HepG2 (cell line): ENCODE results near the gene NDUFS2. TPM values are rescaled to one million over a fixed set of nuclear protein-coding genes. Genes with fewer than 3 reads are reported as not detected.

ENCODE experiments used
- AGO1 ChIP-seq: fragments of 200-400 bp; formaldehyde crosslinking; IDR thresholded peaks from 2 replicates; pipeline ENCODE4 v1.6.1; 2017; ENCODE audit warnings: mild to moderate bottlenecking, low read depth, low read length, moderate library complexity; ENCODE audit not compliant: poor library complexity, severe bottlenecking
- CENPT ChIP-seq: sonication (generic); formaldehyde crosslinking; IDR thresholded peaks from 2 replicates; pipeline ENCODE4 v1.8.0; 2022; ENCODE audit warnings: low read depth, mild to moderate bottlenecking, moderate library complexity, missing genetic modification reagents
- GPN1 ChIP-seq: sonication (generic); formaldehyde crosslinking; IDR thresholded peaks from 2 replicates; pipeline ENCODE4 v1.5.1; 2020; ENCODE audit warnings: missing genetic modification reagents, borderline replicate concordance
- KIAA2018 ChIP-seq: sonication (generic); formaldehyde crosslinking; IDR thresholded peaks from 2 replicates; pipeline ENCODE4 v1.5.0; 2020; ENCODE audit warnings: mild to moderate bottlenecking, missing genetic modification reagents, borderline replicate concordance
- MXD4 ChIP-seq: IDR thresholded peaks from 2 replicates; pipeline ENCODE4 v1.6.1; 2016; ENCODE audit warnings: mild to moderate bottlenecking, missing biosample characterization, missing genetic modification reagents
- ZFP62 ChIP-seq: sonication (generic); formaldehyde crosslinking; IDR thresholded peaks from 2 replicates; pipeline ENCODE4 v1.4.0; 2020; ENCODE audit warnings: missing genetic modification reagents
- ZNF564 ChIP-seq: sonication (generic); formaldehyde crosslinking; IDR thresholded peaks from 2 replicates; pipeline ENCODE4 v1.8.1; 2023; ENCODE audit warnings: mild to moderate bottlenecking, missing genetic modification reagents
- ZNF569 ChIP-seq: sonication (generic); formaldehyde crosslinking; IDR thresholded peaks from 2 replicates; pipeline ENCODE4 v1.5.0; 2020; ENCODE audit warnings: mild to moderate bottlenecking, missing genetic modification reagents, moderate library complexity, borderline replicate concordance
- polyA plus RNA-seq, 8 experiments: library from polyadenylated mRNA; depleted of rRNA in 3 of 8; stranded (reverse) in 7 of 8; unstranded in 1 of 8; fragments of >200 nt; fragmentation: Illumina TruSeq in 4 of 8; extraction: Trizol in 4 of 8; gene quantifications; 2 replicates each; pipeline versions ENCODE4 v1.2.1 to v1.2.3, GENCODE V29; 2011 to 2016; ENCODE audit warnings: low read depth in 4 of 8, missing spikeins in 1 of 8, mixed read lengths in 1 of 8; ENCODE audit not compliant: insufficient read depth in 1 of 8
- total RNA-seq, 5 experiments: library from RNA; depleted of rRNA; stranded (reverse); fragments of >200 nt; fragmentation: Illumina TruSeq; extraction: Trizol; gene quantifications; 2 replicates each; pipeline ENCODE4 v1.2.3, GENCODE V29; 2016; ENCODE audit warnings: low read depth in 1 of 5
- TF ChIP-seq, protein P1 (sequence below): sonication (generic); formaldehyde crosslinking; IDR thresholded peaks from 2 replicates; pipeline ENCODE4 v1.4.0; 2020; ENCODE audit warnings: mild to moderate bottlenecking, missing genetic modification reagents, borderline replicate concordance
- TF ChIP-seq, protein P2 (sequence below): sonication (generic); formaldehyde crosslinking; IDR thresholded peaks from 2 replicates; pipeline ENCODE4 v1.4.0; 2020; ENCODE audit warnings: missing genetic modification reagents, borderline replicate concordance
- TF ChIP-seq, protein P3 (sequence below): IDR thresholded peaks from 2 replicates; pipeline ENCODE4 v1.6.1; 2016; ENCODE audit warnings: low read depth, missing genetic modification reagents, missing compliant biosample characterization

Gene NDUFS2
- total and polyA plus RNA-seq, 2 of the 13 experiments (the other 11 are each of a cell fraction or from before 2014, with no cell fraction given), result 89.9 to 118 TPM

DNA sequence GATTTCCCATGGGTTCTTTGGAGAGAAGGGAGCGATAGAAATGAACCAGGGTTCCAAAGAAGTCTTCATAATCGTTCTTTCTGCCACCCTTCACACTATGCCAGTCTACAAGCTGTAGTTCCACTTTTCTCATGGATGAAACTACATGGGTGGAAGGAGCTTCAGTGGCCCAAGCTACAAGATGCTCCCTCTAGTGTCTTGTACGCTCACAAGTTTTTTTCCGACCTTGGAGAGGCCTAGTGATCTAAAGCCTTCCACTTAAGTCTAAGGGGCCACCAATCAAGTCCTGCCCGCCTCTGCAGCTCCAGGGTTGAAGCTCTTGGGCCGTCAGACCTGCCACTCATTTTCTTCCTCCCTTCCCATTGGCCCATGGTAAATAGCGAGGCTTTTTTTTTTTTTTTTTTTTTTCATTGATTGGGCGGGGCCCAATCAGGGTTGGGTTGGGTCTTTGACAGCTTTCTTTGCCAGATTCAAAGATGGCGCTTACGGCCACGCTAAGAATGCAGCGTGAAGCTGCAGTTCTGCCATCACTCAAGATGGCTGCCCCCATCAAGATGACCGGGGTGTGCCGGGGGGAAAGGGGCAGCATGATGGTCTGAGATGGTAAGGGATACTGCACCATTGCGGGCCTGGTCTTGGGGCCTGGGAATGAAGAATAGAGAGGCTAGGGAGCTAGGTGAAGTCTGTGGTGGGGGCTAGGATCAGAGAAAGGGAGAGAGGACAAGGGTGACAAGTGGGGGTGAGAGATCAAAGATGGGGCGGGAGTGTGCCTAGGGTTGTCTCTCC lies 23.6 kb downstream of the NDUFS2 start, which contains the start of gene TOMM40L (continued):
- TF ChIP-seq KIAA2018, result no peak
- TF ChIP-seq, protein P1, sequence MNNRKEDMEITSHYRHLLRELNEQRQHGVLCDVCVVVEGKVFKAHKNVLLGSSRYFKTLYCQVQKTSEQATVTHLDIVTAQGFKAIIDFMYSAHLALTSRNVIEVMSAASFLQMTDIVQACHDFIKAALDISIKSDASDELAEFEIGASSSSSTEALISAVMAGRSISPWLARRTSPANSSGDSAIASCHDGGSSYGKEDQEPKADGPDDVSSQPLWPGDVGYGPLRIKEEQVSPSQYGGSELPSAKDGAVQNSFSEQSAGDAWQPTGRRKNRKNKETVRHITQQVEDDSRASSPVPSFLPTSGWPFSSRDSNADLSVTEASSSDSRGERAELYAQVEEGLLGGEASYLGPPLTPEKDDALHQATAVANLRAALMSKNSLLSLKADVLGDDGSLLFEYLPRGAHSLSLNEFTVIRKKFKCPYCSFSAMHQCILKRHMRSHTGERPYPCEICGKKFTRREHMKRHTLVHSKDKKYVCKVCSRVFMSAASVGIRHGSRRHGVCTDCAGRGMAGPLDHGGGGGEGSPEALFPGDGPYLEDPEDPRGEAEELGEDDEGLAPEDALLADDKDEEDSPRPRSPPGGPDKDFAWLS (CRISPR knock-in tag), result no peak
- TF ChIP-seq ZNF564 (CRISPR knock-in tag), result no peak
- no peak for TF ChIP-seq ZFP62 (CRISPR knock-in tag)
- TF ChIP-seq, protein P2, sequence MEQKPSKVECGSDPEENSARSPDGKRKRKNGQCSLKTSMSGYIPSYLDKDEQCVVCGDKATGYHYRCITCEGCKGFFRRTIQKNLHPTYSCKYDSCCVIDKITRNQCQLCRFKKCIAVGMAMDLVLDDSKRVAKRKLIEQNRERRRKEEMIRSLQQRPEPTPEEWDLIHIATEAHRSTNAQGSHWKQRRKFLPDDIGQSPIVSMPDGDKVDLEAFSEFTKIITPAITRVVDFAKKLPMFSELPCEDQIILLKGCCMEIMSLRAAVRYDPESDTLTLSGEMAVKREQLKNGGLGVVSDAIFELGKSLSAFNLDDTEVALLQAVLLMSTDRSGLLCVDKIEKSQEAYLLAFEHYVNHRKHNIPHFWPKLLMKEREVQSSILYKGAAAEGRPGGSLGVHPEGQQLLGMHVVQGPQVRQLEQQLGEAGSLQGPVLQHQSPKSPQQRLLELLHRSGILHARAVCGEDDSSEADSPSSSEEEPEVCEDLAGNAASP, result no peak
- no peak for TF ChIP-seq CENPT (CRISPR knock-in tag)
- no peak for TF ChIP-seq ZNF569 (CRISPR knock-in tag)
- TF ChIP-seq, protein P3, sequence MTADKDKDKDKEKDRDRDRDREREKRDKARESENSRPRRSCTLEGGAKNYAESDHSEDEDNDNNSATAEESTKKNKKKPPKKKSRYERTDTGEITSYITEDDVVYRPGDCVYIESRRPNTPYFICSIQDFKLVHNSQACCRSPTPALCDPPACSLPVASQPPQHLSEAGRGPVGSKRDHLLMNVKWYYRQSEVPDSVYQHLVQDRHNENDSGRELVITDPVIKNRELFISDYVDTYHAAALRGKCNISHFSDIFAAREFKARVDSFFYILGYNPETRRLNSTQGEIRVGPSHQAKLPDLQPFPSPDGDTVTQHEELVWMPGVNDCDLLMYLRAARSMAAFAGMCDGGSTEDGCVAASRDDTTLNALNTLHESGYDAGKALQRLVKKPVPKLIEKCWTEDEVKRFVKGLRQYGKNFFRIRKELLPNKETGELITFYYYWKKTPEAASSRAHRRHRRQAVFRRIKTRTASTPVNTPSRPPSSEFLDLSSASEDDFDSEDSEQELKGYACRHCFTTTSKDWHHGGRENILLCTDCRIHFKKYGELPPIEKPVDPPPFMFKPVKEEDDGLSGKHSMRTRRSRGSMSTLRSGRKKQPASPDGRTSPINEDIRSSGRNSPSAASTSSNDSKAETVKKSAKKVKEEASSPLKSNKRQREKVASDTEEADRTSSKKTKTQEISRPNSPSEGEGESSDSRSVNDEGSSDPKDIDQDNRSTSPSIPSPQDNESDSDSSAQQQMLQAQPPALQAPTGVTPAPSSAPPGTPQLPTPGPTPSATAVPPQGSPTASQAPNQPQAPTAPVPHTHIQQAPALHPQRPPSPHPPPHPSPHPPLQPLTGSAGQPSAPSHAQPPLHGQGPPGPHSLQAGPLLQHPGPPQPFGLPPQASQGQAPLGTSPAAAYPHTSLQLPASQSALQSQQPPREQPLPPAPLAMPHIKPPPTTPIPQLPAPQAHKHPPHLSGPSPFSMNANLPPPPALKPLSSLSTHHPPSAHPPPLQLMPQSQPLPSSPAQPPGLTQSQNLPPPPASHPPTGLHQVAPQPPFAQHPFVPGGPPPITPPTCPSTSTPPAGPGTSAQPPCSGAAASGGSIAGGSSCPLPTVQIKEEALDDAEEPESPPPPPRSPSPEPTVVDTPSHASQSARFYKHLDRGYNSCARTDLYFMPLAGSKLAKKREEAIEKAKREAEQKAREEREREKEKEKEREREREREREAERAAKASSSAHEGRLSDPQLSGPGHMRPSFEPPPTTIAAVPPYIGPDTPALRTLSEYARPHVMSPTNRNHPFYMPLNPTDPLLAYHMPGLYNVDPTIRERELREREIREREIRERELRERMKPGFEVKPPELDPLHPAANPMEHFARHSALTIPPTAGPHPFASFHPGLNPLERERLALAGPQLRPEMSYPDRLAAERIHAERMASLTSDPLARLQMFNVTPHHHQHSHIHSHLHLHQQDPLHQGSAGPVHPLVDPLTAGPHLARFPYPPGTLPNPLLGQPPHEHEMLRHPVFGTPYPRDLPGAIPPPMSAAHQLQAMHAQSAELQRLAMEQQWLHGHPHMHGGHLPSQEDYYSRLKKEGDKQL, result no peak
- no peak for TF ChIP-seq MXD4
- TF ChIP-seq GPN1 (CRISPR knock-in tag), result no peak
- no peak for TF ChIP-seq AGO1
